GM19324 (cell line): ENCODE results near the gene LGALS7B.
"Not testable (repeated sequence)": the region's sequence is repeated elsewhere in the genome, so short reads cannot be mapped to it uniquely, and the experiment has no call there.

Experiments
- ATAC-seq: cut with Tn5 transposase; IDR thresholded peaks from one replicate; pipeline ENCODE4 v1.9.1; 2021; ENCODE audit warnings: mild to moderate bottlenecking, moderate library complexity; ENCODE audit not compliant: unreplicated experiment, low FRiP score

The LGALS7B gene

DNA sequence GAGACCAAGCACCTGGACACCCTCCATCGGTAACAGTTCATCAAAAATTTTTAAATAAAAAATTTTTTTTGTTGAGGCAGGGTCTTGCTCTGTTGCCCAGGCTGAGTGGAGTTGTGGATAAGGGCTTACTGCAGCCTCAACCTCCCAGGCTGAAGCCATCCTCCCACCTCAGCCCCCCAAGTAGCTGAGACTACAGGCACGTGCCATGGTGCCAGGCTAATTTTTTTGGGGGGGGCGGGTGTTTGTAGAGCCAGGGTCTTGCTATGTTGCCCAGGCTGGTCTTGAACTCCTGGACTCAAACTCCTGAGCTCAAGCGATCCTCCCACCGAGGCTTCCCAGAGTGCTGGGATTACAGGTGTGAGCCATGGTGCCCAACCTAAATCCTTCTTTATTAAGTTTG is 4.7 kb downstream of the LGALS7B start:
- no peak for ATAC-seq

- ATAC-seq = no peak
These were observed 6.5 kb downstream of the LGALS7B start for GRCh38 chr19:38795549-38795948.

DNA sequence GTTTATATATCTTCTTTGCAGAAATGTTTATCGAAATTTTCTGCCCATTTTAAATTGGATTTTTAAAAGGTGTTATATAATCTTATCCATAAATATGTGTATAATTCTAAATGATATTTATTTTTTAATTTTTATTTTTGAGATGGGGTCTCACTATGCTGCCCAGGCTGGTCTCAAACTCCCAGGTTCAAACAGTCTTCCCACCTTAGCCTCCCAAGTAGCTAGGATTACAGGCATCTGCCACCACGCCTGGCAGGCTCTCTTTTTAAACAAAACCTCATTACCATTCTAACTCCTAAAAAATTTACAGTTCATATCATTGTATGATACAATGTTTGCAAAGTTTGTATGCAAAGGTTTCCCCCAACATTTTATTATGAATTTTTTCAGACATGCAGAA is 7.2 kb downstream of the LGALS7B start:
- no peak for ATAC-seq

DNA sequence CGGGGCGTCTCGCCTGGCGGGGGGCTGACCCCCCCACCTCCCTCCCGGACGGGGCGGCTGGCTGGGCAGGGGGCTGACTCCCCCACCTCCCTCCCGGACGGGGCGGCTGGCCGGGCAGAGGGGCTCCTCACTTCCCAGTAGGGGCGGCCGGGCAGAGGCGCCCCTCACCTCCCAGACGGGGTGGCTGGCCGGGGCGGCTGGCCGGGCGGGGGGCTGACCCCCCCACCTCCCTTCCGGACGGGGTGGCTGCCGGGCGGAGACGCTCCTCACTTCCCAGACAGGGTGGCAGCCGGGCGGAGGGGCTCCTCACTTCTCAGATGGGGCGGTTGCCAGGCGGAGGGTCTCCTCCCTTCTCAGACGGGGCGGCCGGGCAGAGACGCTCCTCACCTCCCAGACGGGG is 8.8 kb downstream of the LGALS7B start:
- ATAC-seq = not testable (repeated sequence)

- no peak for ATAC-seq
These were observed 10.1 kb downstream of the LGALS7B start for GRCh38 chr19:38799104-38799503.

DNA sequence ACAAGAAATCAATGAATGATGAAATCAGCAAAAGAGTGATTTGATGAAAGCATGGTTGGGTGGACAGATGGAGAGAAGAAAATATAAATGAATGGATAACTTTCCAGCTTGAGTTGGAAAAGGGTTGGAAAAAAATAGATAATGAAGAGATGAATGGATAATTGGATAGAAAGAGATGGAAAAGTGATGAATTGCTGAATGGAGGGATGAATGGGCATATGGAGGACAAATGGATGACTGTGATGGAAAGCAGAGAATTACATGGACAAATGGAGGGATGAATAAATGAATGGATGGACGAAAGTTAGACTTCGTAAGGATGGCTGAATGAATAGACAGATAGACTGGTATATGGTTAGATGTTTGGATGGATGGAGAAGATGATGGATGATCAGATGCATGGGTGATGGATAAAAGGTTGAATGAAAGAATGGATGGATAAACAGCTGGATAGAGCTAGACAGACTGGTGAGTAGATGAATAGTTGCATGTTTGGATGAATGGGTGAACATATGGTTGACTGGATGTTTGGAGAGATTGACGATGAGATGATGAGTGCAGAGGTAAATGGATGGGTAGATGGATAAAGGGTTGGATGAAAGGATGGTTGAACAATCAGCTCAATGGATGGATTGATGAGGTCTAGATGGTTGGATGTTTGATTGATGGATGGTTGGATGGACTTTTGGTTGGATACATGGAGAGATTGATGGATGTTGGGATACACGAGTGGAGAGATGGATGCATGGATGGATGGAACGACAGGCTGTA is 11.8 kb downstream of the LGALS7B start:
- no peak for ATAC-seq

- ATAC-seq = no peak
These were observed 12.5 kb downstream of the LGALS7B start for GRCh38 chr19:38801359-38802095.

- no peak for ATAC-seq
These were observed 14.5 kb downstream of the LGALS7B start for GRCh38 chr19:38803543-38803942.

DNA sequence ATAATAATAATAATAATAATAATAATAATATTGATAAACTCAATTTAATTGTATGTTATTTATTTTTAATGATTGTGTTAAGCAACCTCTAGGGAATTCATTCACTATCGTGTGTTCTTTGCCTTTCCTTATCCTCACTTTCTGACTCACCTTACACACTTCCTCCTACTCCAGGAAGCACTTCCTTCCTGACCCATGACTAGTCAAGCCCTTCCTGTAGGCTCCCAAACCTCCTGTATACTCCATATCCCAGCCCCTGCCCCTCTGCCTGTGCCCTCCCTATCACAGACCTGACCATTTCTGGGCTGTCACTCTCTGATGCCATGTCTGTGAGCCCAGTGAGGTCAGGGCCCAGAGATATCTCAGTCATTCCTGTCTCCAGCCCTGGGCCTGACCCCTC is 16.2 kb downstream of the LGALS7B start:
- no peak for ATAC-seq

DNA sequence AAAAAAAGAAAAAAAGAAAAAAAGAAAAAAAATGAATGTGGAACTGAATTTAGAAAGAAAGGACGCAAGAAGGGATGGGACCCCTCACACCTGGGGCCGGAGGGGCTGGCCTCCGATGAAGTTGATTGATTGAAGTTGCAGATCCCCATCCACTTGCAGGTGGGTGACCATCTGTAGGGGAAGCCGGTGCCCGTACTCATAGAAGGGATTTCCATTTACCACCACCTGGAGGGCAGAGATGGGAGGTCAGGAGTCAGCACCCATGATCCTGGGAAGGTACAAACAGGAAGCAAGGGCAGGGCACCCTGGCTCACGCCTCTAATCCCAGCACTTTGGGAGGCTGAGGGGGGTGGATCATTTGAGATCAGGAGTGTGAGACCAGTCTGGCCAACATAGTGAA is 17.4 kb downstream of the LGALS7B start:
- no peak for ATAC-seq

- not testable (repeated sequence) for ATAC-seq
These were observed 18.5 kb downstream of the LGALS7B start for GRCh38 chr19:38807374-38808098.

DNA sequence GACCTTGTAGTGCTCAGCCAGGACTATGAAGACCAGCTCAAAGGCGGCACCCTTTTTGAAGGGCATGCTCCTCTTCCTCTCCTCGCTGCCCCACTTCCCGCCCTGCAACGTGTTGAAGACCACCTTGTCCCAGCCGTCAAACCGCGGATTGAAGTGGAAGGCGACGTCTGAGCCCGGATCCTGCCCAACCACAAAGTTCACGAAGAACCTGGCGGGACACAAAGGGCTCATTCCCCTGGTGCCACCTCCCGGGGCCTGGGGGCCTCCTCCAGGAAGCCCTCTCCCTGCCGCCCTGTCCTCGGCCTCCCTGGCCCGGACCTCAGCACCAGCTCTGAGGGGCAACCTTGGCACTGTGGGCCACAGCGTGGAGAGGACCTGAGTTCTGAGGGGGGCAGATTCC is 19.7 kb downstream of the LGALS7B start:
- ATAC-seq = no peak

DNA sequence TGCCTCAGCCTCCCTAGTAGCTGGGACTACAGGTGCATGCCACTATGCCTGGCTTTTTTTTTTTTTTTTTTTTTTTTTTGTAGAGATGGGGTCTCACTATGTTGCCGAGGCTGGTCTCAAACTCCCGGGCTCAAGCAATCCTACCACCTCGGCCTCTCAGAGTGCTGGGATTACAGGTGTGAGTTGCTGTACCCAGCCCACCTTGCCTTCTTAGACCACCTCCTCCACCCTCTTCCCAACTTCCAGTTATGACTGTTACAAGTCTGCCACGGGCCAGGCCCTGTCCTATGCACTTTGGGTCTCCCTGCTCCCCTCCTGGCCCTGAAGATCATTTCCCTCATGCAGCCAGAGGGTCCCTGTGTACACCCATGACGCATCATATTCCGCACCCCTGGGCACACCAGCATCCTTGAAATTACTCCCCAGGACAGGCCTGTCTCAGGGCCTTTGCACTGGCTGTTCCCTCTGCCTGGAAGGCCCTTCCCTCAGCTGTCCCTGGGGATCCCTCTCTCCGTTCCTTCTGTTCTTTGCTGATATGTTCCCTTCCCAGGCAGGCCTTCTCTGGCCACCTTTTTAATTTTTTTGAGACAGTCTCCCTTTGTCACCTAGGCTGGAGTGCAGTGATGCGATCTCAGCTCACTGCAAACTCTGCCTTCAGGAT is 20.7 kb downstream of the LGALS7B start:
- no peak for ATAC-seq

- ATAC-seq = no peak
These were observed 23.2 kb downstream of the LGALS7B start for GRCh38 chr19:38812009-38812840.

- no peak for ATAC-seq
These were observed 23.9 kb downstream of the LGALS7B start, which contains the start of gene LGALS4 for GRCh38 chr19:38812841-38813320. Gene LGALS4 (minus strand): TSS chr19:38812945. CDS start chr19:38812886, 59 bp downstream.

DNA sequence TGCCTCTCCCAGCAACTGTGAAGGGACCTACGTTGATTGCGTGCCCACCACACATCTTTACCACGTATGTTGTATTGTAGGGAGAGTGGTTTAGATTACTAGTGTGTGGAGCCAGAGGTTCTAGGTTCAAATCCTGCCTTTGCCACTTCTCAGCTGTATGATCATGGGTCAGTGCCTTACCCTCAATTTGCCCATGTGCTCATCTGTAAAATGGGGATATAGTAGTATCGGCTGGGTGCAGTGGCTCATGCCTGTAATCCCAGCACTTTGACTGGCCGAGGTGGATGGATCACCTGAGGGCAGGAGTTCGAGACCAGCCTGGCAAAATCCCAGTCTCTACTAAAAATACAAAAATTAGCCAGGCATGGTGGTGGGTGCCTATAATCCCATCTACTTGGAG is 24.3 kb downstream of the LGALS7B start:
- no peak for ATAC-seq

DNA sequence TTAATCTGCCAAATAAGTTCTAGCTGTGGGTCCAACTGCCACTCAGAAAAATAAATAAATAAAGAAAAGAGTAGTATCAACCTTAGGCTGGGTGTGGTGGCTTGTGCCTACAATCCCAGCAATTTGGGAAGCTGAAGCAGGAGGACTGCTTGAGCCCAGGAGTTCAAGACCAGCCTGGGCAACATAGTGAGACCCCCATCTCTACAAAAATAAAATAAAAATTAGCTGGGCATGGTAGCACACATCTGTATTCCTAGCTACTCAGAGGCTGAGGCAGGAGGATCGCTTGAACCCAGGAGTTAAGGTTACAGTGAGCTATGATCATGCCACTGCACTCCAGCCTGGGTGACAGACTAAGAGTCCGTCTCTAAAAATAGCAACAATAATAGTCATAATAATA is 24.9 kb downstream of the LGALS7B start:
- ATAC-seq = not testable (repeated sequence)

- ATAC-seq = no peak
These were observed 26.3 kb downstream of the LGALS7B start for GRCh38 chr19:38815059-38816001.
